MCF 10A (cell line): ENCODE data around the gene ZNF735. TPM values are rescaled to one million over a fixed set of nuclear protein-coding genes. Genes with fewer than 3 reads are reported as not detected.

Experiments used
- total RNA-seq: library from RNA; stranded (reverse); gene quantifications from 2 replicates; pipeline ENCODE4 v1.2.3, GENCODE V29; 2022

ZNF735 gene
- total RNA-seq, 1 experiment from 2014 or later, result not detected

Other genes starting within 250 kb of the ZNF735 start
- not detected in 2 replicates for gene ZNF722, start 208.4 kb upstream of the ZNF735 start, total RNA-seq
- gene ZNF727, start 161.8 kb upstream of the ZNF735 start, total RNA-seq, result not detected in 2 replicates
- gene ZNF679, start 21.3 kb downstream of the ZNF735 start, total RNA-seq, result not detected in 2 replicates
- 9.2 and 13.1 TPM in 2 replicates for gene ZNF736, start 106.8 kb downstream of the ZNF735 start, total RNA-seq